ENCODE data around the gene NAA35. TPM values are rescaled to one million over a fixed set of nuclear protein-coding genes. Genes with fewer than 3 reads are reported as not detected.

NAA35 gene
- total RNA-seq = 10 to 100 TPM; 17.2 to 25.8 (median 18.1) TPM

GRCh38 chr9:85940832-85941621 is at the start of gene NAA35:
NAA35 (plus strand) TSS chr9:85941146; CDS start chr9:85942160, 1,014 bp downstream.
- TF ChIP-seq CTCF (IDR thresholded peaks at IDR 0.05; ENCODE audit: low read depth) = no peak

GRCh38 chr9:85892401-85892800 is 48.5 kb upstream of the NAA35 start:
- no peak for TF ChIP-seq CTCF (IDR thresholded peaks at IDR 0.05; ENCODE audit: low read depth)

- no peak for TF ChIP-seq CTCF (IDR thresholded peaks at IDR 0.05; ENCODE audit: low read depth)
These were observed 45.3 kb upstream of the NAA35 start for GRCh38 chr9:85895685-85896084.

GRCh38 chr9:85897848-85898247 is 43.1 kb upstream of the NAA35 start:
- TF ChIP-seq CTCF (IDR thresholded peaks at IDR 0.05; ENCODE audit: low read depth) = no peak

- TF ChIP-seq CTCF (IDR thresholded peaks at IDR 0.05; ENCODE audit: low read depth) = no peak
These were observed 42.6 kb upstream of the NAA35 start for GRCh38 chr9:85898332-85898731.

GRCh38 chr9:85899388-85899787 is 41.6 kb upstream of the NAA35 start:
- TF ChIP-seq CTCF (IDR thresholded peaks at IDR 0.05; ENCODE audit: low read depth) = no peak

GRCh38 chr9:85900504-85901201 is 40.3 kb upstream of the NAA35 start:
- TF ChIP-seq CTCF (IDR thresholded peaks at IDR 0.05; ENCODE audit: low read depth) = no peak

Data from subcutaneous adipose tissue (tissue), 4 donors.